GM23338 (cell line): ENCODE results near the gene SORCS3. TPM values are rescaled to one million over a fixed set of nuclear protein-coding genes. Genes with fewer than 3 reads are reported as not detected.

Source experiments
- ATAC-seq: fragments of 200-7000 bp; cut with Tn5 transposase; 3 replicates; pipeline ENCODE4 v1.9.1; 2020
- DNase-seq: peaks from one replicate; pipeline ENCODE4 v3.0.0-alpha.2; 2015; ENCODE audit warnings: low spot score
- H2AFZ ChIP-seq: fragments of 200-600 bp; sonication (generic); 2 replicates; pipeline ENCODE4 v1.8.0; 2016; ENCODE audit warnings: antibody characterized with exemption, mild to moderate bottlenecking, moderate library complexity
- H3F3A ChIP-seq: fragments of 200-600 bp; sonication (generic); replicated peaks from 2 replicates; pipeline ENCODE4 v1.8.0; 2017; ENCODE audit warnings: antibody characterized with exemption, mixed run types, low read depth
- H3K27ac ChIP-seq: fragments of 200-600 bp; sonication (generic); 2 replicates; pipeline ENCODE4 v1.6.1; 2016; ENCODE audit warnings: low read depth
- H3K27me3 ChIP-seq: fragments of 200-600 bp; sonication (generic); 2 replicates; pipeline ENCODE4 v1.8.0; 2016; ENCODE audit warnings: mild to moderate bottlenecking, mixed run types, moderate library complexity; ENCODE audit not compliant: insufficient read depth
- H3K36me3 ChIP-seq: fragments of 200-600 bp; sonication (generic); 2 replicates; pipeline ENCODE4 v1.8.0; 2016; ENCODE audit warnings: mild to moderate bottlenecking; ENCODE audit not compliant: insufficient read depth
- H3K4me1 ChIP-seq: fragments of 200-600 bp; sonication (generic); 2 replicates; pipeline ENCODE4 v1.8.0; 2016; ENCODE audit warnings: mild to moderate bottlenecking, moderate library complexity; ENCODE audit not compliant: insufficient read depth
- H3K4me2 ChIP-seq: fragments of 200-600 bp; sonication (generic); 2 replicates; pipeline ENCODE4 v1.7.1; 2017; ENCODE audit warnings: mixed run types
- H3K4me3 ChIP-seq: fragments of 200-600 bp; sonication (generic); 2 replicates; pipeline ENCODE4 v1.6.1; 2016; ENCODE audit warnings: mixed run types
- H3K79me2 ChIP-seq: fragments of 200-600 bp; sonication (generic); replicated peaks from 2 replicates; pipeline ENCODE4 v1.8.0; 2017; ENCODE audit warnings: mild to moderate bottlenecking; ENCODE audit not compliant: insufficient read depth
- H3K9me2 ChIP-seq: fragments of 200-600 bp; sonication (generic); 2 replicates; pipeline ENCODE4 v1.8.0; 2017; ENCODE audit not compliant: insufficient read depth
- H4K20me1 ChIP-seq: fragments of 200-600 bp; sonication (generic); replicated peaks from 2 replicates; pipeline ENCODE4 v1.8.0; 2017; ENCODE audit warnings: mild to moderate bottlenecking; ENCODE audit not compliant: insufficient read depth
- H3K27ac Mint-ChIP-seq: 2 replicates; pipeline ENCODE4 v1.8.0; 2020; ENCODE audit warnings: inconsistent platforms, mild to moderate bottlenecking, moderate library complexity, mixed read lengths
- H3K27me3 Mint-ChIP-seq: 3 replicates; pipeline ENCODE4 v1.8.0; 2022; ENCODE audit warnings: low read depth, mild to moderate bottlenecking, moderate library complexity, mixed read lengths, inconsistent platforms; ENCODE audit not compliant: insufficient read depth, poor library complexity
- H3K36me3 Mint-ChIP-seq: 3 replicates; pipeline ENCODE4 v1.8.0; 2021; ENCODE audit warnings: low read depth, mild to moderate bottlenecking, inconsistent platforms, moderate library complexity, mixed read lengths
- H3K4me1 Mint-ChIP-seq: 3 replicates; pipeline ENCODE4 v1.8.0; 2020; ENCODE audit warnings: mild to moderate bottlenecking, inconsistent platforms, mixed read lengths
- H3K4me3 Mint-ChIP-seq: 3 replicates; pipeline ENCODE4 v1.8.0; 2021; ENCODE audit warnings: moderate library complexity, mild to moderate bottlenecking, inconsistent platforms, mixed read lengths
- H3K9me3 Mint-ChIP-seq: 3 replicates; pipeline ENCODE4 v1.8.0; 2020; ENCODE audit warnings: moderate library complexity, mild to moderate bottlenecking, inconsistent platforms, mixed read lengths
- CREB1 ChIP-seq: fragments of 250-450 bp; sonication (Bioruptor Pico); IDR thresholded peaks from 2 replicates; pipeline ENCODE4 v1.5.0; 2020; ENCODE audit warnings: low read depth, mild to moderate bottlenecking, moderate library complexity
- EZH2 ChIP-seq: fragments of 200-600 bp; sonication (generic); IDR thresholded peaks from one replicate; pipeline ENCODE4 v1.8.0; 2017; ENCODE audit warnings: antibody characterized with exemption, mild to moderate bottlenecking, low read depth; ENCODE audit not compliant: unreplicated experiment
- EZH2phosphoT487 ChIP-seq: fragments of 200-600 bp; sonication (generic); IDR thresholded peaks from one replicate; pipeline ENCODE4 v1.8.1; 2018; ENCODE audit warnings: antibody characterized with exemption; ENCODE audit not compliant: unreplicated experiment
- JUNB ChIP-seq: IDR thresholded peaks from one replicate; pipeline ENCODE4 v1.6.1; 2016; ENCODE audit warnings: antibody characterized with exemption; ENCODE audit not compliant: unreplicated experiment
- NANOG ChIP-seq: IDR thresholded peaks from 2 replicates; pipeline ENCODE4 v1.6.1; 2016; ENCODE audit warnings: antibody characterized with exemption, borderline replicate concordance
- STAT1 ChIP-seq: IDR thresholded peaks from one replicate; pipeline ENCODE4 v1.6.1; 2016; ENCODE audit warnings: antibody characterized with exemption; ENCODE audit not compliant: unreplicated experiment
- ZNF114 ChIP-seq: fragments of 250-450 bp; sonication (Bioruptor Pico); IDR thresholded peaks from 2 replicates; pipeline ENCODE4 v1.5.0; 2020; ENCODE audit warnings: mild to moderate bottlenecking, moderate library complexity
- ZNF331 ChIP-seq: fragments of 250-450 bp; sonication (Bioruptor Pico); IDR thresholded peaks from 2 replicates; pipeline ENCODE4 v1.5.0; 2020; ENCODE audit warnings: low read depth, mild to moderate bottlenecking, moderate library complexity
- polyA plus RNA-seq: library from polyadenylated mRNA; unstranded; fragments of >200 nt; fragmentation: Nextera tagmentation; extraction: Ambion mirVana; gene quantifications from 2 replicates; pipeline ENCODE4 v1.2.1, GENCODE V29; 2016
- total RNA-seq: library from RNA; depleted of rRNA; stranded (reverse); fragments of >200 nt; shearing (Covaris generic); gene quantifications from 2 replicates; pipeline ENCODE4 v1.2.3, GENCODE V29; 2014
- TF ChIP-seq, protein P1 (sequence below): IDR thresholded peaks from one replicate; pipeline ENCODE4 v1.6.1; 2018; ENCODE audit warnings: antibody characterized with exemption; ENCODE audit not compliant: unreplicated experiment
- TF ChIP-seq, protein P2 (sequence below), 2 experiments: fragments of 200-600 bp in 1 of 2; sonication (generic) in 1 of 2; conservative IDR thresholded peaks; 2 replicates each; pipeline versions ENCODE4 v1.5.1 to v1.6.1; 2016 to 2017; ENCODE audit warnings: antibody characterized with exemption in 2 of 2, low read depth in 2 of 2, mild to moderate bottlenecking in 2 of 2, moderate library complexity in 1 of 2
- TF ChIP-seq, protein P3 (sequence below): fragments of 250-450 bp; sonication (Bioruptor Pico); IDR thresholded peaks from 2 replicates; pipeline ENCODE4 v1.5.0; 2020; ENCODE audit warnings: mild to moderate bottlenecking, moderate library complexity

Gene SORCS3
- total and polyA plus RNA-seq, 2 experiments from 2014 or later: 0.37 to 1.4 TPM

DNA sequence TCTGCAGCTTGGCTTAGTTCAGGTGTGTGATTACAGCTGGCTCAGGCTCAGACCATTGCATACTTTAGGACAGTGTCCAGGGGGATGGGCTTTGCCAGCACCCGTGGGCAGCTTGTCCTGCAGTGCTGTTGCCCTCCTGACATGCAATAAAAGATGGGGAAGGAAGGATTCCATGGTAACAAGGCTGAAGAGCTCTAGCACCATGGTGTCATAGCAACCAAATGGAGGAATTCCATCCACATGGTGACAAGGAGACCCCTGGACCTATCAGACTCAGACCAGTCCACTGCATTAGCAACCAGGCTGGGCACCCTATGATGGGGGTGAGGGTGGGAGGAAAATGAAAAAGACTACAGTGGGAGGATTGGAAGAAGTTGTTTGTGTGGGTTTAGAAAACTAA, 49.9 kb downstream of the SORCS3 start (continued):
- TF ChIP-seq, protein P1, sequence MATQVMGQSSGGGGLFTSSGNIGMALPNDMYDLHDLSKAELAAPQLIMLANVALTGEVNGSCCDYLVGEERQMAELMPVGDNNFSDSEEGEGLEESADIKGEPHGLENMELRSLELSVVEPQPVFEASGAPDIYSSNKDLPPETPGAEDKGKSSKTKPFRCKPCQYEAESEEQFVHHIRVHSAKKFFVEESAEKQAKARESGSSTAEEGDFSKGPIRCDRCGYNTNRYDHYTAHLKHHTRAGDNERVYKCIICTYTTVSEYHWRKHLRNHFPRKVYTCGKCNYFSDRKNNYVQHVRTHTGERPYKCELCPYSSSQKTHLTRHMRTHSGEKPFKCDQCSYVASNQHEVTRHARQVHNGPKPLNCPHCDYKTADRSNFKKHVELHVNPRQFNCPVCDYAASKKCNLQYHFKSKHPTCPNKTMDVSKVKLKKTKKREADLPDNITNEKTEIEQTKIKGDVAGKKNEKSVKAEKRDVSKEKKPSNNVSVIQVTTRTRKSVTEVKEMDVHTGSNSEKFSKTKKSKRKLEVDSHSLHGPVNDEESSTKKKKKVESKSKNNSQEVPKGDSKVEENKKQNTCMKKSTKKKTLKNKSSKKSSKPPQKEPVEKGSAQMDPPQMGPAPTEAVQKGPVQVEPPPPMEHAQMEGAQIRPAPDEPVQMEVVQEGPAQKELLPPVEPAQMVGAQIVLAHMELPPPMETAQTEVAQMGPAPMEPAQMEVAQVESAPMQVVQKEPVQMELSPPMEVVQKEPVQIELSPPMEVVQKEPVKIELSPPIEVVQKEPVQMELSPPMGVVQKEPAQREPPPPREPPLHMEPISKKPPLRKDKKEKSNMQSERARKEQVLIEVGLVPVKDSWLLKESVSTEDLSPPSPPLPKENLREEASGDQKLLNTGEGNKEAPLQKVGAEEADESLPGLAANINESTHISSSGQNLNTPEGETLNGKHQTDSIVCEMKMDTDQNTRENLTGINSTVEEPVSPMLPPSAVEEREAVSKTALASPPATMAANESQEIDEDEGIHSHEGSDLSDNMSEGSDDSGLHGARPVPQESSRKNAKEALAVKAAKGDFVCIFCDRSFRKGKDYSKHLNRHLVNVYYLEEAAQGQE: no peak
- TF ChIP-seq EZH2 (no peak), CREB1 (no peak), EZH2phosphoT487 (no peak), ZNF114 (CRISPR knock-in tag) (no peak), JUNB (no peak), NANOG (no peak)
- TF ChIP-seq, protein P2, sequence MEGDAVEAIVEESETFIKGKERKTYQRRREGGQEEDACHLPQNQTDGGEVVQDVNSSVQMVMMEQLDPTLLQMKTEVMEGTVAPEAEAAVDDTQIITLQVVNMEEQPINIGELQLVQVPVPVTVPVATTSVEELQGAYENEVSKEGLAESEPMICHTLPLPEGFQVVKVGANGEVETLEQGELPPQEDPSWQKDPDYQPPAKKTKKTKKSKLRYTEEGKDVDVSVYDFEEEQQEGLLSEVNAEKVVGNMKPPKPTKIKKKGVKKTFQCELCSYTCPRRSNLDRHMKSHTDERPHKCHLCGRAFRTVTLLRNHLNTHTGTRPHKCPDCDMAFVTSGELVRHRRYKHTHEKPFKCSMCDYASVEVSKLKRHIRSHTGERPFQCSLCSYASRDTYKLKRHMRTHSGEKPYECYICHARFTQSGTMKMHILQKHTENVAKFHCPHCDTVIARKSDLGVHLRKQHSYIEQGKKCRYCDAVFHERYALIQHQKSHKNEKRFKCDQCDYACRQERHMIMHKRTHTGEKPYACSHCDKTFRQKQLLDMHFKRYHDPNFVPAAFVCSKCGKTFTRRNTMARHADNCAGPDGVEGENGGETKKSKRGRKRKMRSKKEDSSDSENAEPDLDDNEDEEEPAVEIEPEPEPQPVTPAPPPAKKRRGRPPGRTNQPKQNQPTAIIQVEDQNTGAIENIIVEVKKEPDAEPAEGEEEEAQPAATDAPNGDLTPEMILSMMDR (conservative IDR thresholded peaks at IDR 0.05; ENCODE audit: low read depth in 2 of 2): no peak

DNA sequence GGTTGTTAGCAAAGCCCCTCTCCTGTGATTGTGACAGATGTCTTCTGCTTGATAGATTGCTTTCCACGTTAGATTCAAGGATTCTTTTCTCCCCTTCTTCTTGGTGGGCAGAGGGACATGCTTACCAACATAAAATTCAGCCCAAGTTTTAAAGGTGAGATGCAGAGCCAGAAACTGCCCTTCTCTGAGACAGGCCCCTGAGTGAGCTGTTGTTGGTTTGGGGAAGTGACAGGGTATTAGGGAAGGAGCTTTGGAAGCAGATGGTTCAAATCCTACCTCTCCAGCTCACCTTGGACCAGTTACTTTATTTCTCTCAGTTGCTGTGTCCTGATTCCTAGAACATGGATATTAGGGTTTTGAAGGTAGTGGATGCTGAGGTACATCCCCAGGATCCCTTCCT, 53.0 kb downstream of the SORCS3 start:
- Histone ChIP-seq H3K9me2 (0 out of 2 replicates have a peak, but pooled peaks cover 2% of the 10 kb centered on the region), H3K4me3 (no peak overlapping the region), H3K79me2 (no peaks in the 10 kb centered on the region), H3K4me1 (no peaks in the 10 kb centered on the region), H4K20me1 (no peaks in the 10 kb centered on the region), H3K36me3 (no peaks in the 10 kb centered on the region), H3F3A (no peaks in the 10 kb centered on the region), H3K4me2 (no peak overlapping the region), H3K27me3 (no peaks in the 10 kb centered on the region), H2AFZ (no peak overlapping the region), H3K27ac (no peak overlapping the region)
- H3K4me3 Mint-ChIP-seq: no peak overlapping the region
- DNase-seq: no peak
- H3K27ac Mint-ChIP-seq: no peak overlapping the region
- no peak for ATAC-seq
- H3K27me3 Mint-ChIP-seq: no peaks in the 10 kb centered on the region
- no peaks in the 10 kb centered on the region for H3K9me3 Mint-ChIP-seq
- H3K36me3 Mint-ChIP-seq: no peaks in the 10 kb centered on the region
- peaks cover 9% of the 10 kb centered on the region for H3K4me1 Mint-ChIP-seq
- TF ChIP-seq NANOG (no peak), ZNF114 (CRISPR knock-in tag) (no peak), EZH2 (no peak), ZNF331 (no peak), STAT1 (no peak)
- TF ChIP-seq, protein P1: no peak
- TF ChIP-seq, protein P3, sequence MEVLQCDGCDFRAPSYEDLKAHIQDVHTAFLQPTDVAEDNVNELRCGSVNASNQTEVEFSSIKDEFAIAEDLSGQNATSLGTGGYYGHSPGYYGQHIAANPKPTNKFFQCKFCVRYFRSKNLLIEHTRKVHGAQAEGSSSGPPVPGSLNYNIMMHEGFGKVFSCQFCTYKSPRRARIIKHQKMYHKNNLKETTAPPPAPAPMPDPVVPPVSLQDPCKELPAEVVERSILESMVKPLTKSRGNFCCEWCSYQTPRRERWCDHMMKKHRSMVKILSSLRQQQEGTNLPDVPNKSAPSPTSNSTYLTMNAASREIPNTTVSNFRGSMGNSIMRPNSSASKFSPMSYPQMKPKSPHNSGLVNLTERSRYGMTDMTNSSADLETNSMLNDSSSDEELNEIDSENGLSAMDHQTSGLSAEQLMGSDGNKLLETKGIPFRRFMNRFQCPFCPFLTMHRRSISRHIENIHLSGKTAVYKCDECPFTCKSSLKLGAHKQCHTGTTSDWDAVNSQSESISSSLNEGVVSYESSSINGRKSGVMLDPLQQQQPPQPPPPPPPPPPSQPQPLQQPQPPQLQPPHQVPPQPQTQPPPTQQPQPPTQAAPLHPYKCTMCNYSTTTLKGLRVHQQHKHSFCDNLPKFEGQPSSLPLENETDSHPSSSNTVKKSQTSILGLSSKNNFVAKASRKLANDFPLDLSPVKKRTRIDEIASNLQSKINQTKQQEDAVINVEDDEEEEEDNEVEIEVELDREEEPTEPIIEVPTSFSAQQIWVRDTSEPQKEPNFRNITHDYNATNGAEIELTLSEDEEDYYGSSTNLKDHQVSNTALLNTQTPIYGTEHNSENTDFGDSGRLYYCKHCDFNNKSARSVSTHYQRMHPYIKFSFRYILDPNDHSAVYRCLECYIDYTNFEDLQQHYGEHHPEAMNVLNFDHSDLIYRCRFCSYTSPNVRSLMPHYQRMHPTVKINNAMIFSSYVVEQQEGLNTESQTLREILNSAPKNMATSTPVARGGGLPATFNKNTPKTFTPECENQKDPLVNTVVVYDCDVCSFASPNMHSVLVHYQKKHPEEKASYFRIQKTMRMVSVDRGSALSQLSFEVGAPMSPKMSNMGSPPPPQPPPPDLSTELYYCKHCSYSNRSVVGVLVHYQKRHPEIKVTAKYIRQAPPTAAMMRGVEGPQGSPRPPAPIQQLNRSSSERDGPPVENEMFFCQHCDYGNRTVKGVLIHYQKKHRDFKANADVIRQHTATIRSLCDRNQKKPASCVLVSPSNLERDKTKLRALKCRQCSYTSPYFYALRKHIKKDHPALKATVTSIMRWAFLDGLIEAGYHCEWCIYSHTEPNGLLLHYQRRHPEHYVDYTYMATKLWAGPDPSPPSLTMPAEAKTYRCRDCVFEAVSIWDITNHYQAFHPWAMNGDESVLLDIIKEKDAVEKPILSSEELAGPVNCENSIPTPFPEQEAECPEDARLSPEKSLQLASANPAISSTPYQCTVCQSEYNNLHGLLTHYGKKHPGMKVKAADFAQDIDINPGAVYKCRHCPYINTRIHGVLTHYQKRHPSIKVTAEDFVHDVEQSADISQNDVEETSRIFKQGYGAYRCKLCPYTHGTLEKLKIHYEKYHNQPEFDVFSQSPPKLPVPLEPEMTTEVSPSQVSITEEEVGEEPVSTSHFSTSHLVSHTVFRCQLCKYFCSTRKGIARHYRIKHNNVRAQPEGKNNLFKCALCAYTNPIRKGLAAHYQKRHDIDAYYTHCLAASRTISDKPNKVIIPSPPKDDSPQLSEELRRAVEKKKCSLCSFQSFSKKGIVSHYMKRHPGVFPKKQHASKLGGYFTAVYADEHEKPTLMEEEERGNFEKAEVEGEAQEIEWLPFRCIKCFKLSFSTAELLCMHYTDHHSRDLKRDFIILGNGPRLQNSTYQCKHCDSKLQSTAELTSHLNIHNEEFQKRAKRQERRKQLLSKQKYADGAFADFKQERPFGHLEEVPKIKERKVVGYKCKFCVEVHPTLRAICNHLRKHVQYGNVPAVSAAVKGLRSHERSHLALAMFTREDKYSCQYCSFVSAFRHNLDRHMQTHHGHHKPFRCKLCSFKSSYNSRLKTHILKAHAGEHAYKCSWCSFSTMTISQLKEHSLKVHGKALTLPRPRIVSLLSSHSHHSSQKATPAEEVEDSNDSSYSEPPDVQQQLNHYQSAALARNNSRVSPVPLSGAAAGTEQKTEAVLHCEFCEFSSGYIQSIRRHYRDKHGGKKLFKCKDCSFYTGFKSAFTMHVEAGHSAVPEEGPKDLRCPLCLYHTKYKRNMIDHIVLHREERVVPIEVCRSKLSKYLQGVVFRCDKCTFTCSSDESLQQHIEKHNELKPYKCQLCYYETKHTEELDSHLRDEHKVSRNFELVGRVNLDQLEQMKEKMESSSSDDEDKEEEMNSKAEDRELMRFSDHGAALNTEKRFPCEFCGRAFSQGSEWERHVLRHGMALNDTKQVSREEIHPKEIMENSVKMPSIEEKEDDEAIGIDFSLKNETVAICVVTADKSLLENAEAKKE (CRISPR knock-in tag): no peak
